Pons (tissue), 1 donor: ENCODE measurements around the gene BMPR1B.
A peak's percentile ranks its signal among the peaks of the same experiment; 100 is the strongest.
"Not testable (repeated sequence)": the region's sequence is repeated elsewhere in the genome, so short reads cannot be mapped to it uniquely, and the experiment has no call there.

ENCODE experiments used
- DNase-seq: peaks from one replicate; pipeline ENCODE4 v3.0.0-alpha.2; 2016; ENCODE audit warnings: low spot score

BMPR1B gene

GRCh38 chr4:95142932-95143331, 385.2 kb downstream of the BMPR1B start:
- no peak for DNase-seq

- DNase-seq = no peak
These were observed 393.5 kb downstream of the BMPR1B start for GRCh38 chr4:95151255-95151654.

GRCh38 chr4:95153182-95153581, 395.4 kb downstream of the BMPR1B start:
- no peak for DNase-seq

GRCh38 chr4:95155759-95156451, 398.1 kb downstream of the BMPR1B start:
- DNase-seq = peak; percentile 82

DNA sequence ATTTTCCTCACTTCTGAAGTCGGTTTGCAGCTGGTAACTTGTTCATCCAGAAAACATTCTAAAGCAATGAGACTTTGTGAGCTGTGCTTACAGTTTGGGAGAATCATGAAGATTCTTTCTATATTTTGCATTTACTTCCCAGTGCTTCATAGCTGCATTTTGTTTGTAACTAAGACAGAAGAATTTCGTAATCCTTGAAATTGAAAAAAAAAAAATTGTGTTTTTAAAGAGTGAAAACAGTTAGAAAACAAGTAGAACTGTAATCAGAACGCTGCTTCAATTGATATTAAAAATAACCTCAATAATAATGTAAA, 398.7 kb downstream of the BMPR1B start:
- no peak for DNase-seq

DNA sequence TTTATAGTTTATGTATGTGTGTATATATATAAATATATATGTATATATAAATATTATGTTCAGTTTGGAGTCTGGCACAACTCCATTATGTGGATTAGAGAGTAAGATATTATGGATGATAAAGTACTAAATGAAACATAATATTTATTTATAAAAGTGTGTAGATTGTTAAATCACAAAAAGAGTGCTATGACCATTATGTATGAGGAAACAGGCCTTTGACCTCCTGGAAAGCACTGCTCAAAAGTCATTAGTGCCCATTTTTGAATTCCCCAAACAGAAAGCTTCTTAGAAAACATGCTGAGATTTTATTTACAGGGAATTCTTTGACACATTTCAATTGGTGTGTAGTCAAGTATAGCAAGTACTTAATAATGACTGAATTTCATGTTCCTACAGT, 399.8 kb downstream of the BMPR1B start:
- no peak for DNase-seq

DNA sequence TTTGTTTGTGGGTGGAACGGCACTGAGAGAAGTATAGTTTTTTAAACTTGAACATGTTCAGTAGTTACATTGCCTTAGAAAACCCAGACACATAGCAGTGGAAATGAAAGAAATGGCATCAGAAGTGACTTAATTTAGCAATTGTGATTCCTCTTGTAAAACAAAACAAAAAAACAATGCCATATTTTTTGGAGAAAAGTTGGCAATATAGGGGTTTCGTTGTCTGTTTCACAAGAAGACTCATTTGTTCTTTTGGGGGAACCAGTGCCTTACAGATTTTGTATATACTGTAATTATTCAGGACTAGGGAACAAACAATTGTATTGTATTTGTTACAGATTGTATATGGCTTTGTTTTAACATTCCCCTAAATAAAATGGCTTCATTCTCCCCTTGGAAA, 400.3 kb downstream of the BMPR1B start:
- peak; percentile 83 for DNase-seq

- DNase-seq = no peak
These were observed 400.9 kb downstream of the BMPR1B start for GRCh38 chr4:95158626-95159025.

DNA sequence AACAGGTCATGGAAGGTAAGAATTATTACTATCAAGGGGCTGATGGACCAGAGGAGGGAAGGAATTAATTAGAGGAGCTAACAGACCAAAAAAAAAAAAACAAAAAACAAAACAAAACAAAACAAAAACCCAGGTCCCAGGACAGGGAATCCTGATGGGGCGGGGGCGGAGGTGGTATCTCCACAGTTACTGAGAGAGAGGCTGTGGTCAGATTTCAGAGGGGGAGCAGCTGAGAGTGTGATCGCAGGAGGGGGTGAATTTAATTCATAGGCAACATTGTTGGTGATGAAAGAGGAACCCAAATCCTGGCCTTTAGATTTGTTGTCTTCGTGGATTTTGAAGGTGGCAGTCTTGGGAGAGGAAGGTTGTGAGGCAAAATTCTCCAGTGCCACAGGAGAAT, 401.6 kb downstream of the BMPR1B start:
- no peak for DNase-seq

- DNase-seq = no peak
These were observed 404.2 kb downstream of the BMPR1B start for GRCh38 chr4:95161781-95162469.

- DNase-seq = no peak
These were observed 405.1 kb downstream of the BMPR1B start for GRCh38 chr4:95162867-95163266.

- peak; percentile 96 for DNase-seq
These were observed 408.3 kb downstream of the BMPR1B start for GRCh38 chr4:95165926-95166524.

DNA sequence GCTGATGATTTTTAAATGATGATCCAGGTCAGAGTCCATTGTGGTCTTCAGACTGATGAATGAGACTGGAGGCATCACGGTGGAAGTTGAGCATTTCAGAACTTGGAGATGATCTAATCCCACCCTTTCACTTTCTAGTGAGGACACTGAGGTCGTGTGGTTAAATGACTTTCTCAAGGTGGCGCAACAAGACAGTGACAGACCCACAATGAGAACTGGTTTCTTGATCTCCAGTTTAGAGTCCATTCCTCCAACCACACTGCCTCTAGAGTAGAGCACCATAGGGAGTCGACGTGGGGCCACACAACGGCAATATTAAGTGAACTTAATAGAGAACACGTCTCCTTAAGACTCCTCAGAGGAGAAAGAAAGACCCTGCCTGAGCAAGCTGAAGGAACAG, 410.1 kb downstream of the BMPR1B start:
- no peak for DNase-seq

DNA sequence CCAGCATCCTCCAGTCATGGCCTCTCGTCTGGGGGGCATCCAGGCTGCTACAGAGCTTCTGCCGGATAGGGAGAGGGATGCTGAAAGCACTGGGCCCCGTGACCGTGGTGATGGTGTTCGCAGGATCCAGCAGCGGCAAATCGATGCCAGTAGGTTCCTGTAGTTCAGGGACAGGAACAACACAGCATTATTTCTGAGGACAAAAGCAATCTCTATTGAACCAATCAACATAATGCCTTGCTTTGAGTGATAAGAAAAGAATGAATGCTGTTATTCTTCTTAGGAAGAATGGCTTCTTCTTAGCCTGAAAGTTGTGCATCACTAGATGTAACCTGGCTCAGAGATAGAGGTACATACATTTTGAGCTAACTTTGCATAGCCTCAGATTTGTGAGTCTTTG, 412.4 kb downstream of the BMPR1B start:
- DNase-seq = peak; percentile 97

DNA sequence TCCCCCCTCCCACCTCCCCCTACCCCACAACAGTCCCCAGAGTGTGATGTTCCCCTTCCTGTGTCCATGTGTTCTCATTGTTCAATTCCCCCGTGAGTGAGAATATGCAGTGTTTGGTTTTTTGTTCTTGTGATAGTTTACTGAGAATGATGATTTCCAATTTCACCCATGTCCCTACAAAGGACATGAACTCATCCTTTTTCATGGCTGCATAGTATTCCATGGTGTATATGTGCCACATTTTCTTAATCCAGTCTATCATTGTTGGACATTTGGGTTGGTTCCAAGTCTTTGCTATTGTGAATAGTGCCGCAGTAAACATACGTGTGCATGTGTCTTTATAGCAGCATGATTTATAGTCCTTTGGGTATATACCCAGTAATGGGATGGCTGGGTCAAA, 413.6 kb downstream of the BMPR1B start:
- not testable (repeated sequence) for DNase-seq

DNA sequence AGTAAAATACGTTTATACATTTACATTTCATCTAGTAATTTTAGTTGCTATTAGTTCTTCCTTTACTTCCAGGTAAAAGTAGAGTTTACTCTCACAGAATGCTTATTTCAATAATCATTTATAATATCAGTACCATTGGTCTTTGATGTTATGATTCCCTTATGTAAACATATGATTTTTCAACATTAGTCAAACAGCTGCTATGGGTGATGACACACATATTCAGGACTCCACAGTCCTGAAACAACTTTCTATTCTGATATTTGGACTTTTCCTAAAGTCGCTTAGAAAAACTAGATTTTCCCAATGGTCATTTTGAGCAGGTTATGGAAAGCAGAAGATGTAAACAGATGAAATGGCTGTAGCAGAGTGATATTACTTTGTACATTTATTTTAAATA, 421.2 kb downstream of the BMPR1B start:
- no peak for DNase-seq

GRCh38 chr4:95180531-95181242, 422.9 kb downstream of the BMPR1B start:
- no peak for DNase-seq

- no peak for DNase-seq
These were observed 423.7 kb downstream of the BMPR1B start for GRCh38 chr4:95181243-95181995.

DNA sequence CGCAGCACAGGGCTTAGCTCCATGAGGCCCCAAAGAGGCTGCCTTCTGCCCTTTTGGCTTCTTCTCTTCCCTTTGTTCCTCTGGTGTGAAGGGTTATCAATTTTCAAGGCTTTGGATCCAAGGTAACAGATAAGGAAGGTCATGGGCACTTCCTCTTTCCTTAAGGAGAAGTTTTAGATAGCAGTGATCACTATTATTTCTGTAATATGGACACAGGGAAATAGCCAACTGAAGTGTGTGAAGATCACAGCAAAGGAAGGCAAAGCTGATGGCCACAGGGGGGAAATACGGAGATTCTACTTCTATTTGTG, 424.2 kb downstream of the BMPR1B start:
- no peak for DNase-seq

- peak; percentile 79 for DNase-seq
These were observed 426.1 kb downstream of the BMPR1B start for GRCh38 chr4:95183656-95184408.

- DNase-seq = no peak
These were observed 428.9 kb downstream of the BMPR1B start for GRCh38 chr4:95186666-95187065.
